ENCODE measurements around the gene SUN1. TPM values are rescaled to one million over a fixed set of nuclear protein-coding genes. Genes with fewer than 3 reads are reported as not detected.

SUN1 gene
- total and polyA plus RNA-seq, 2 donors (not counting 1 experiment from before 2014, with no cell fraction given) = 198 to 254 TPM

DNA sequence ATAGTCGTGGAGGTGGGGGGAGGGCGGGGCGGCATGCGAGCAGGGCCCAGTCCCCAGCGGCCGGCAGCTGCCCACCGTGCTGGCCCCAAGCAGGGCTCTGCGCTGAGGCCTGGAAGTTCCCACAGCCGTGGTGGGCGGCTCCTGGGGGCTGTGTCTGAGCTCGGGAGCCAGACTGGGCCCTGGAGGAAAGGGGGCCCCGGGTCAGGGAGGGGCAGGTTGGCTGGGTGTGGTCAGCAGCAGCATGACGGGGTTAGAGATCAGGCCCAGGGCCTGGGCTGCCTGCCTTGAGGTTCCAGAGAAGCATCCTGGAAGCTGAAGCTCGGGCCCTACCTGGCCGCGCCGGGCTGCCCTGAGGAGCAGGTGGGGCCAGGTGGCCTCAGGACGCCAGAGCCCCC is 66.2 kb downstream of the SUN1 start:
- Histone ChIP-seq H3K4me1 (ENCODE audit: control insufficient read depth in 2 of 2, insufficient read depth in 2 of 2, low read length in 2 of 2) (peaks cover 0 to 5% of the 10 kb centered on the region in 2 donors), H3K79me2 (ENCODE audit: control insufficient read depth, insufficient read depth, low read length) (no peaks in the 10 kb centered on the region), H3K4me3 (ENCODE audit: control extremely low read depth in 1 of 5, extremely low read depth in 1 of 5, insufficient read depth in 1 of 5, low read depth in 2 of 5, low read length in 4 of 5) (no peak overlapping the region), H2AFZ (ENCODE audit: insufficient read depth, low read depth, low read length, poor library complexity, severe bottlenecking) (no peak overlapping the region), H3K27ac (ENCODE audit: low read length in 2 of 2) (no peak overlapping the region), H3K9me3 (ENCODE audit: control extremely low read depth in 1 of 3, control insufficient read depth in 2 of 3, insufficient read depth in 1 of 3, low read length in 2 of 3) (no peaks in the 10 kb centered on the region), H4K20me1 (ENCODE audit: control insufficient read depth, insufficient read depth, low read length, poor library complexity, severe bottlenecking) (peaks cover 10% of the 10 kb centered on the region), H3K36me3 (replicated peaks in 1 of 2; ENCODE audit: control extremely low read depth in 1 of 2, control insufficient read depth in 1 of 2, extremely low read depth in 1 of 2, insufficient read depth in 2 of 2, low read length in 1 of 2) (peaks cover 0 to 34% of the 10 kb centered on the region in 2 experiments), H3K9ac (ENCODE audit: low read length) (no peak overlapping the region), H3K4me2 (replicated peaks; ENCODE audit: low read depth, low read length, poor library complexity, severe bottlenecking) (no peak overlapping the region), H3K27me3 (replicated peaks in 1 of 4; ENCODE audit: control extremely low read depth in 1 of 4, control insufficient read depth in 3 of 4, insufficient read depth in 4 of 4, low read length in 3 of 4) (no peaks in the 10 kb centered on the region)
- peaks cover 9% of the 10 kb centered on the region for H3K27me3 Mint-ChIP-seq
- no peak overlapping the region for H3K4me3 Mint-ChIP-seq
- no peaks in the 10 kb centered on the region for H3K4me1 Mint-ChIP-seq
- ChIA-PET POLR2A (no interaction called here), CTCF (no interaction called here)
- no peak for TF ChIP-seq EZH2 (IDR thresholded peaks at IDR 0.05; ENCODE audit: borderline replicate concordance, insufficient read depth, low read depth, low read length, poor library complexity, severe bottlenecking)
- TF ChIP-seq CTCF (IDR thresholded peaks at IDR 0.05) = no peak
- ATAC-seq (ENCODE audit: low read depth) (no peak), DNase-seq (no peak)
- 96% methylated on average over 18 of the region's 18 CpGs for WGBS (ENCODE audit: insufficient coverage)
- H3K27ac Mint-ChIP-seq = no peak overlapping the region
- H3K9me3 Mint-ChIP-seq (ENCODE audit: insufficient read depth) = no peaks in the 10 kb centered on the region
- intact Hi-C loops (cut with micrococcal nuclease) = no loop called here

- CTCF ChIA-PET = no interaction called here
Observed at GRCh38 chr7:898855-899681, 66.8 kb downstream of the SUN1 start.

More at GRCh38 chr7:898855-899681, 66.8 kb downstream of the SUN1 start:
- no peaks in the 10 kb centered on the region for H3K9me3 Mint-ChIP-seq (ENCODE audit: insufficient read depth)
- Histone ChIP-seq H2AFZ (ENCODE audit: insufficient read depth, low read depth, low read length, poor library complexity, severe bottlenecking) (no peak overlapping the region), H3K9me3 (ENCODE audit: control extremely low read depth in 1 of 3, control insufficient read depth in 2 of 3, insufficient read depth in 1 of 3, low read length in 2 of 3) (no peaks in the 10 kb centered on the region), H3K9ac (ENCODE audit: low read length) (no peak overlapping the region), H3K4me1 (ENCODE audit: control insufficient read depth in 2 of 2, insufficient read depth in 2 of 2, low read length in 2 of 2) (peaks cover 0 to 5% of the 10 kb centered on the region in 2 donors), H3K4me2 (replicated peaks; ENCODE audit: low read depth, low read length, poor library complexity, severe bottlenecking) (no peak overlapping the region), H4K20me1 (ENCODE audit: control insufficient read depth, insufficient read depth, low read length, poor library complexity, severe bottlenecking) (peaks cover 7% of the 10 kb centered on the region), H3K79me2 (ENCODE audit: control insufficient read depth, insufficient read depth, low read length) (no peaks in the 10 kb centered on the region), H3K36me3 (replicated peaks in 1 of 2; ENCODE audit: control extremely low read depth in 1 of 2, control insufficient read depth in 1 of 2, extremely low read depth in 1 of 2, insufficient read depth in 2 of 2, low read length in 1 of 2) (peaks cover 0 to 27% of the 10 kb centered on the region in 2 experiments), H3K27me3 (replicated peaks in 1 of 4; ENCODE audit: control extremely low read depth in 1 of 4, control insufficient read depth in 3 of 4, insufficient read depth in 4 of 4, low read length in 3 of 4) (no peaks in the 10 kb centered on the region), H3K4me3 (ENCODE audit: control extremely low read depth in 1 of 5, extremely low read depth in 1 of 5, insufficient read depth in 1 of 5, low read depth in 2 of 5, low read length in 4 of 5) (no peak overlapping the region), H3K27ac (ENCODE audit: low read length in 2 of 2) (no peak overlapping the region)
- H3K4me1 Mint-ChIP-seq = no peaks in the 10 kb centered on the region
- POLR2A ChIA-PET = no interaction called here
- intact Hi-C loops (cut with micrococcal nuclease) = no loop called here
- H3K27ac Mint-ChIP-seq = no peak overlapping the region
- H3K27me3 Mint-ChIP-seq = peaks cover 9% of the 10 kb centered on the region
- no peak overlapping the region for H3K4me3 Mint-ChIP-seq
- 96% methylated on average over 54 of the region's 54 CpGs for WGBS (ENCODE audit: insufficient coverage)
- DNase-seq (no peak), ATAC-seq (ENCODE audit: low read depth) (no peak)
- TF ChIP-seq EZH2 (IDR thresholded peaks at IDR 0.05; ENCODE audit: borderline replicate concordance, insufficient read depth, low read depth, low read length, poor library complexity, severe bottlenecking) (no peak), CTCF (IDR thresholded peaks at IDR 0.05) (no peak)
